OCI-LY7 (cell line): ENCODE measurements around the gene SULF2.

Experiments used
- EZH2phosphoT487 ChIP-seq: fragments of 200-600 bp; sonication (generic); IDR thresholded peaks from 2 replicates; pipeline ENCODE4 v1.6.1; 2018; ENCODE audit warnings: low read depth, borderline replicate concordance, mild to moderate bottlenecking, mixed run types, antibody characterized with exemption, low read length, moderate library complexity, mixed read lengths
- TF ChIP-seq, protein P1 (sequence below): fragments of 200-600 bp; sonication (generic); conservative IDR thresholded peaks from 2 replicates; pipeline ENCODE4 v1.5.1; 2014; ENCODE audit warnings: mild to moderate bottlenecking, antibody characterized with exemption, low read length, moderate library complexity, mixed read lengths

DNA sequence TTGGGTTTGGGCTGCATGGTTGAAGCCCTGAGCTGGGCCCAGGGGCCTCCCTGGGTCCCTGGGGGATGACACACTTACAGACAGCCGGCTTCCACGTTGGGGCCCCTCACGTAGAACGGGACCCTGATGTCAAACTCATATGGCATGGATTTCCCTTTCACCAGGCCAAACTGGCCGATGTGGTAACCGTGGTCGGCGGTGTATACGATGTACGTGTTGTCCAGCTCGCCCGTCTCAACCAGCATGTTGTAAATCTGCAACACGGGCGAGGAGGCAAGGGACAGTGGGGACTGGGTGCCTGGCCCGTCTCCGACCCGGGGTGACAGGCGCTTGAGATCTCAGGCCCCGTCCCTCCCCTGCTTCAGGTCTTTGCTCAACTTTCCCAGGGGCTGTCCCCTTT, 102.4 kb downstream of the SULF2 start:
- TF ChIP-seq, protein P1, sequence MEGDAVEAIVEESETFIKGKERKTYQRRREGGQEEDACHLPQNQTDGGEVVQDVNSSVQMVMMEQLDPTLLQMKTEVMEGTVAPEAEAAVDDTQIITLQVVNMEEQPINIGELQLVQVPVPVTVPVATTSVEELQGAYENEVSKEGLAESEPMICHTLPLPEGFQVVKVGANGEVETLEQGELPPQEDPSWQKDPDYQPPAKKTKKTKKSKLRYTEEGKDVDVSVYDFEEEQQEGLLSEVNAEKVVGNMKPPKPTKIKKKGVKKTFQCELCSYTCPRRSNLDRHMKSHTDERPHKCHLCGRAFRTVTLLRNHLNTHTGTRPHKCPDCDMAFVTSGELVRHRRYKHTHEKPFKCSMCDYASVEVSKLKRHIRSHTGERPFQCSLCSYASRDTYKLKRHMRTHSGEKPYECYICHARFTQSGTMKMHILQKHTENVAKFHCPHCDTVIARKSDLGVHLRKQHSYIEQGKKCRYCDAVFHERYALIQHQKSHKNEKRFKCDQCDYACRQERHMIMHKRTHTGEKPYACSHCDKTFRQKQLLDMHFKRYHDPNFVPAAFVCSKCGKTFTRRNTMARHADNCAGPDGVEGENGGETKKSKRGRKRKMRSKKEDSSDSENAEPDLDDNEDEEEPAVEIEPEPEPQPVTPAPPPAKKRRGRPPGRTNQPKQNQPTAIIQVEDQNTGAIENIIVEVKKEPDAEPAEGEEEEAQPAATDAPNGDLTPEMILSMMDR: no peak
- no peak for TF ChIP-seq EZH2phosphoT487
